ENCODE results near the gene PDZD2.
"Not testable (repeated sequence)": the region's sequence is repeated elsewhere in the genome, so short reads cannot be mapped to it uniquely, and the experiment has no call there.

The PDZD2 gene

DNA sequence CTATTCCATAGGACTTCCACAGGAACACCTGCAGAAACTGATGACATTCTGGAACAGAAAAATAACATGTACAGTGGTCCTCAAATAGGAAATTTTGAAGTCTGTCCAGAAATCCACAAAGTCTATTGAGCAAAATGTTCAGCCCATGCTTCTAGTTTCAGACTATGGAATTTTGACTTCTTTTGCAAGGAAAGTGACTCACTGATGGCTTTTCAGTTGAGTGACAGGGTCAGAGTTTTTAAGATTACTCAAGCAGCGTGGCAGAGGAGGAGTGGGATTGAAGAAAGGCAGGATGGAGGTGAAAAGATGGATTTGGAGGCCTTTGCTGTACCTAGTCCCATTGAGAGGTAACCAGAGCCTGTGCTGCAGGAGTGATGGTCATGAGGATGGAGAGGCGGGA is 383.7 kb downstream of the PDZD2 start:
- peaks cover 10% of the 10 kb centered on the region for H3K4me1 Mint-ChIP-seq (ENCODE audit: low read depth)
- H3K9me3 Mint-ChIP-seq: no peaks in the 10 kb centered on the region
- no peak overlapping the region for H3K27ac Mint-ChIP-seq
- H3K36me3 Mint-ChIP-seq (ENCODE audit: low read depth): no peaks in the 10 kb centered on the region
- H3K4me3 Mint-ChIP-seq: no peak overlapping the region
- no peaks in the 10 kb centered on the region for H3K27me3 Mint-ChIP-seq (ENCODE audit: low read depth)

DNA sequence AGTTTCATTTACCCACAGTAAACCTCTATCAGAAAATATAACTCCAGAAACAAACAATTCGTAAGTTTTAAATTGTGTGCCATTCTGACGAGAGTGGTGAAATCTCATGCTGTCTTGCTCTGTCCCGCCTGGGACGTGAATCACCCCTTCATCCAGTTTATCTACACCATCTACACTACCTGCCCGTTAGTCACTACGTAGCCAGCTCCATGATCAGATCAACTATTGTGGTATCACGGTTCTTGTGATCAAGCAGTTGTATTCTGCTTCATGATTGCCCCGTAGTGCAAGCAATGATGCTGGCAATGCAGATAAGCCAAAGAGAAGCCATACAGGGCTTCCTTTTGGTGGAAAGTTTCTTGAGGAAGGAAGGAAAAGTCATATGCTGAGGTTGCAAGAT is 384.9 kb downstream of the PDZD2 start:
- H3K27ac Mint-ChIP-seq: no peak overlapping the region
- H3K4me1 Mint-ChIP-seq (ENCODE audit: low read depth): peaks cover 2% of the 10 kb centered on the region
- no peaks in the 10 kb centered on the region for H3K9me3 Mint-ChIP-seq
- H3K36me3 Mint-ChIP-seq (ENCODE audit: low read depth): no peaks in the 10 kb centered on the region
- H3K27me3 Mint-ChIP-seq (ENCODE audit: low read depth): no peaks in the 10 kb centered on the region
- no peak overlapping the region for H3K4me3 Mint-ChIP-seq

DNA sequence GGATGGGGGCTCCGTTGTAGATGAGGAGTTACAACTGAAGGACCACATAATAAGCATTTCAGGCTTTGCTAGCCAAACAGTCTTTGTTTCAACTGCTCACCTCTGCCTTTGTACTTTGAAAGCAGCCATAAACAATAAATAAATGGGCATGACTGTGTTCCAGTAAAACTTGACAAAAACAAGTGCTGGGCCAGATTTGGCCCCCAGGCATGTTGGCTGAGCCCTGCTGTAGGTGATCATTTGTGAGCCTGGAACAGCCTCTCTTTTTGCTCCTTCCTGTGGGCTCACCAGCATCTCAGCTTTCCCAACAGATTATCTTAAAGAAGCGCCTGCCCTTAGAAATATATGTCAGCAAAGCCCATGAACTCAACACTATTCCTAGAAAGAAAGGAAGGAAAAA is 385.8 kb downstream of the PDZD2 start:
- Mint-ChIP-seq H3K36me3 (ENCODE audit: low read depth) (no peaks in the 10 kb centered on the region), H3K27ac (no peak overlapping the region), H3K27me3 (ENCODE audit: low read depth) (no peaks in the 10 kb centered on the region), H3K4me3 (no peak overlapping the region), H3K4me1 (ENCODE audit: low read depth) (peaks cover under 1% of the 10 kb centered on the region), H3K9me3 (no peaks in the 10 kb centered on the region)

DNA sequence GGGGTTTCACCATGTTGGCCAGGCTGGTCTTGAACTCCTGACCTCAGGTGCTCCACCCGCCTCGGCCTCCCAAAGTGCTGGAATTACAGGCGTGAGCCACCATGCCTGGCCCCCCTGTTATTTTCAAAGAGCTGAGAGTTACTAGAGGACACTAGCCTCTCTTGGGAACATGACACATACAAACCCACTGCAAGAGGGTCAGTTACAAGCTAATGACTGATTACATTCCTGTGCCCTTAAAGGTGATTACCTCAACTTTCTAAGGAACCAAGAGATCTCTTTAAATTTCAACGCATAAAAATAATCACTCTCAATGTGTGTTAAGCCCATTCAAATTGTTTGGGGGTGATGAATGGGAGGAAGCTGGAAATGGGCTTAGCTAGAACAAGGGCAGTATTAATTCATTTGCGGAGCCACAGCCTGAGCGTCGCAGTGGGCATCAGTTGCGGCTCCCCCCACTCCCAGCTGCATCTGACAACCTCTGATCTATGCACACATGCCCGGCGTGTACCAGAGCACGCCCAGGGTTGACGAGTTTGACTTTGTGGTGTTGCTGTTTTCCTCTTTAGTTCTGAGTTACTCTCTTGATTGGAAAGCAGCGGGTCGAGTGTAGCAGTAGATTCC is 388.3 kb downstream of the PDZD2 start:
- Mint-ChIP-seq H3K9me3 (no peaks in the 10 kb centered on the region), H3K4me1 (ENCODE audit: low read depth) (no peaks in the 10 kb centered on the region), H3K4me3 (no peak overlapping the region), H3K27ac (no peak overlapping the region), H3K36me3 (ENCODE audit: low read depth) (no peaks in the 10 kb centered on the region), H3K27me3 (ENCODE audit: low read depth) (no peaks in the 10 kb centered on the region)

DNA sequence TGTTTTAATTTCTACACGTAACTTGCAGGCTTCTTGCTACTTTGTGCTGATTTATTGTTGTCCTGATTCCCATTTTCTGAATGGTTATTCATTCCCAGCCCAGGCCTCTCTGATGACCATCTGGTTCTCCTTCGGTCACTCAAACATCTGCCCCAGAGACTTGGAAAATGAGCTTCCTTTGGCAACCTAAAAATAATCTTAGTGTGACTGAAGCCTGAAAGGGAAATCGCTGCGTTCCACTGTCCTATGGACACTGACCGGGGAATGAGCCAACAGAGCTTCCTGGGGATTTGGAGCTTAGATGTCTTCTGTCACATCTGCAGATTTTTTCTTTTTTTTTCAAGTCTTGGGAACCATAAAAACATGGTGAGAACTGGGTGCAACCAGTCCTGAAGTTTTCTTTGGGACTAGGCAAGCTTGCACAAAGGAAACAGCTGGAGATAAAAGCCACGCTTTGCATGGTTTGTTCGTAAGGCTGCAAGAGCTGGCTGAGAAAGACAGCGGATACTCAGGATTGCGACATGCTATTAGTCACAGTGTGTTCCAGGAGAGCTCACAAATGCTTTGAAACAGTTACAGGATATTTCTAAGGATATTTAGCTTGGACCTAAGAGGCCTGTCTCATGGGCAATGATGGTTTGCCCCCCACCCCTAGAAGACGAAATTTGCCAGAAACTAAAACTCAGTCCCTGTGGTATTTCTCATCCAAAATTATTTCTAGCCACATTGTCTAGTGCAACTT is 389.0 kb downstream of the PDZD2 start:
- Mint-ChIP-seq H3K4me3 (no peak overlapping the region), H3K27ac (no peak overlapping the region), H3K9me3 (no peaks in the 10 kb centered on the region), H3K27me3 (ENCODE audit: low read depth) (no peaks in the 10 kb centered on the region), H3K36me3 (ENCODE audit: low read depth) (no peaks in the 10 kb centered on the region), H3K4me1 (ENCODE audit: low read depth) (no peaks in the 10 kb centered on the region)

DNA sequence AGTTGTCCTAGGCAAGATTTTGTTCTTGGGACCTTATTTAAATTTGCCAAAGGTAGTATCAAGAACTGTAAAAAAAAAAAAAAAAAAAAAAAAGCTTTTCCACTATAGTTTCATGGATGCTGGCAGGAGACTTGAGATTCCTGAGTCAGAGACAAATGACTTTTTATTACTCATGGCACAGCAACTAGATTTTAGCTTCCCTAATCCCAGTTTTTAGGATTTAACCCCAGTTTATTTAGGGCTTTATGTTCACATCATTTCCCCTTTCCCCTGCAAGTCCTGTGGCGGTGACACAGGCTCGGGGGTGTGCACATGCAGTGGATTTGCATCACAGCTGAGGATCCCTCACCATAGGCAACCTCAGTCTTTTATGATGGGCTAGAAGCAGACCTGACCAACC is 390.3 kb downstream of the PDZD2 start:
- Mint-ChIP-seq H3K9me3 (no peaks in the 10 kb centered on the region), H3K4me3 (no peak overlapping the region), H3K27ac (no peak overlapping the region), H3K27me3 (ENCODE audit: low read depth) (no peaks in the 10 kb centered on the region), H3K4me1 (ENCODE audit: low read depth) (peaks cover 7% of the 10 kb centered on the region), H3K36me3 (ENCODE audit: low read depth) (no peaks in the 10 kb centered on the region)

DNA sequence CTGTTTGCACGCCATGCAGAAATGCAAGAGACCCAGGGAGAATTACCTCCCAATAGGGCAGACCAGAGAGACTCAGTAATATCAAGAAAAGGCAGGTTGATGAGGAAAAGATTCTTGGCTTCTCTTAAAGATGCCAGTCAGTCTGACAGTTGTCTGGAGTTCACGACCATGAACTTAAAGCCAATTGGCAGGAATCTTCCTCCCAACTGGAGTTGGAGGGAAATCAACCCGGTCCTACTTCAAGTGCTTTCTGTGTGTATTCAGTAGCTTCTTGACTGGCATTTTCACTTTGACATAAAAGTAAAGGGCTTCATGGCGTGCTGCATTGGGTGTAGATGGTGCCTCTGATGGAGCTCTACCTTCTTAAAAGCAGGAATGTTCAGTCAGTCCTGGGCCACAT is 390.9 kb downstream of the PDZD2 start:
- H3K4me3 Mint-ChIP-seq: no peak overlapping the region
- H3K9me3 Mint-ChIP-seq: no peaks in the 10 kb centered on the region
- H3K36me3 Mint-ChIP-seq (ENCODE audit: low read depth): no peaks in the 10 kb centered on the region
- H3K4me1 Mint-ChIP-seq (ENCODE audit: low read depth): peaks cover 7% of the 10 kb centered on the region
- no peak overlapping the region for H3K27ac Mint-ChIP-seq
- H3K27me3 Mint-ChIP-seq (ENCODE audit: low read depth): no peaks in the 10 kb centered on the region

DNA sequence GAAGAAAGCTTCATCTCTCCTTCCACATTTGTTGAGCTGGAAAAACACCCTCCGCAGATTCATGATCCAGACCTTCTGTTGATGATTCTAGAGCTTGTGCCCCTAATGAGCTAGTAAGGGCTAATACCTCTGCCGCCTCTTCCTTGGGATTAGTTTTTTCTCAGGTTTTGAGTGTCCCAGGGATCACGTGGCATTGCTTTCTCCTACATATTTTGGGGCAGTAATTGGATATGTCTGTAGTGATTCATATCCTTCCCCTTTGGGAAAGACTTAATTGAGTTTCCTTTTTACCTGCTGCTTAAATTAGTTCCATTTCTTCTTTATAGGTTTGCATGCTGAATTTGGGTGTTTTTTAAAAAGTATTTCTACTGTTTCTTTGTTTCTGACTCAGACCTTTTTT is 391.3 kb downstream of the PDZD2 start:
- Mint-ChIP-seq H3K36me3 (ENCODE audit: low read depth) (no peaks in the 10 kb centered on the region), H3K27ac (no peak overlapping the region), H3K4me1 (ENCODE audit: low read depth) (peaks cover 7% of the 10 kb centered on the region), H3K4me3 (no peak overlapping the region), H3K27me3 (ENCODE audit: low read depth) (no peaks in the 10 kb centered on the region), H3K9me3 (no peaks in the 10 kb centered on the region)

DNA sequence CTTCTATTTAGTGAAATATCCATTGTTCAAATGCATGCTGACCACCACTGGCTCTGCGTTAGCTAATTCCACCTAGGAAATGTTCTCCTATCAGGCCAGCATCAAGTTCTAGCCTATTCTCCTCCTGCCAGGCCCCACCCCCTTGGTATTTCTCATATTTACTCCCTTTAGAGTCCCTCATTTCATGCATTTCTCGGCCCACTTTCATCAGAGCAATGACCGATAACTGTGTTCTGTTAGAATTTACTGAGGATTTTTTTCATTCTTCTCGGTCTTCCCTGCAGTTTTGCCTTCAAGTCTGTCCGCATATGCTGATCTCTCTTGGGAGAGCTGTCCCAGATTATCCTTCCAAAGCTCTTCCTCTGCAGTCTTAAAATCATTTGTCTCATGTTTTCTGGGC is 391.8 kb downstream of the PDZD2 start:
- no peak overlapping the region for H3K27ac Mint-ChIP-seq
- H3K9me3 Mint-ChIP-seq: no peaks in the 10 kb centered on the region
- H3K27me3 Mint-ChIP-seq (ENCODE audit: low read depth): no peaks in the 10 kb centered on the region
- H3K36me3 Mint-ChIP-seq (ENCODE audit: low read depth): no peaks in the 10 kb centered on the region
- peaks cover 7% of the 10 kb centered on the region for H3K4me1 Mint-ChIP-seq (ENCODE audit: low read depth)
- no peak overlapping the region for H3K4me3 Mint-ChIP-seq

DNA sequence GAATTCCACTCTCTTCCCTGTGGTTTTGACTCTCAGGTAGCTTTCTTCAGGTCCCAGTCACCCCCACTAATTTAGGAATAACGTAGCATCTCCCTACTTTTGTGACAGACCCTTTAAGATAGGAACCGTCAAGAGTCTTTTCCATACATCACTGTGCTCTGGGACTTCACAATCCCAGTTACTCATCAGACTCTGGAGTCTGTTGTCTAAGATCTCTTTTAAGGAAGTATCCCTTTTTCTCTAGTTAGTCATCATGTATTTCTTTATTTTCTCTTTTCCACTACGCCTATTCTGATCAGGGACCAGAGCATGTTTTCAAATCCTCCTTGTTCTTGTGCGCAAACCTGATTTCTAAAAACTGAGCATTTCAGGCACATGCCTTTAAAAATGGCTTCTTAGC is 392.2 kb downstream of the PDZD2 start:
- Mint-ChIP-seq H3K36me3 (ENCODE audit: low read depth) (no peaks in the 10 kb centered on the region), H3K27me3 (ENCODE audit: low read depth) (no peaks in the 10 kb centered on the region), H3K4me1 (ENCODE audit: low read depth) (peaks cover 7% of the 10 kb centered on the region), H3K4me3 (no peak overlapping the region), H3K27ac (no peak overlapping the region), H3K9me3 (no peaks in the 10 kb centered on the region)

DNA sequence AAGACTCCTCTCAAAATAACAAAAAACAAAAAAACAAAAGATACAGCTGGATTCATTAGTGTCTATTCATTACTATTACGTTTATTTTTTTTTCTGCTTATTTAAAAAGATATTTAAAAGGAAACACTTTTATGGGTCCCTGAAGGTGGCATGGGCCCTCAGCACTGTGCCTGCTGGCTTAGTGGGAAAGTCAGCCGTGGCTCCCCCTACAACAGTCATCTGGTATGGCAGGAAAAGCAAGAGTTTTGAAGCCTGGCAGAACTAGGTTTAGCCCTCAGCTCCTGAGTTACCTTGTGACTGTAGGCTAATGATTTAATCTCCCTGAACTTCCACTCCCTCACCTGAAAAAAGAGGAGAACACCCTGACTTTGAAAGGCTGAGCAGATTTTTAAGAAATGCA is 399.6 kb downstream of the PDZD2 start:
- Mint-ChIP-seq H3K27ac (no peak overlapping the region), H3K36me3 (ENCODE audit: low read depth) (no peaks in the 10 kb centered on the region), H3K4me1 (ENCODE audit: low read depth) (peaks cover 2% of the 10 kb centered on the region)

DNA sequence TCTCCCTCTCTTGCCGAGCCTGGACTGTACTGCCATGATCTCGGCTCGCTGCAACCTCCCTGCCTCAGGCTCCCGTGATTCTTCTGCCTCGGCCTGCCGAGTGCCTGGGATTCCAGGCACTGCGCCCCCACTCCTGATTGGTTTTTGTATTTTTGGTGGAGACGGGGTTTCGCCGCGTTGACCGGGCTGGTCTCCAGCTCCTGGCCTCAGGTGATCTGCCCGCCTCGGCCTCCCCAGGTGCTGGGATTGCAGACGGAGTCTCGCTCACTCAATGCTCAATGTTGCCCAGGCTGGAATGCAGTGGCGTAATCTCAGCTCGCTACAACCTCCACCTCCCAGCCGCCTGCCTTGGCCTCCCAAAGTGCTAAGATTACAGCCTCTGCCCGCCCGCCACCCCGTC is 400.2 kb downstream of the PDZD2 start:
- H3K4me3 Mint-ChIP-seq; H3K4me1 Mint-ChIP-seq (ENCODE audit: low read depth); H3K27ac Mint-ChIP-seq; H3K36me3 Mint-ChIP-seq (ENCODE audit: low read depth); H3K9me3 Mint-ChIP-seq; H3K27me3 Mint-ChIP-seq (ENCODE audit: low read depth): not testable (repeated sequence)

More for the DNA sequence above, 399.6 kb downstream of the PDZD2 start:
- Mint-ChIP-seq H3K9me3 (no peaks in the 10 kb centered on the region), H3K4me3 (no peak overlapping the region), H3K27me3 (ENCODE audit: low read depth) (no peaks in the 10 kb centered on the region)

DNA sequence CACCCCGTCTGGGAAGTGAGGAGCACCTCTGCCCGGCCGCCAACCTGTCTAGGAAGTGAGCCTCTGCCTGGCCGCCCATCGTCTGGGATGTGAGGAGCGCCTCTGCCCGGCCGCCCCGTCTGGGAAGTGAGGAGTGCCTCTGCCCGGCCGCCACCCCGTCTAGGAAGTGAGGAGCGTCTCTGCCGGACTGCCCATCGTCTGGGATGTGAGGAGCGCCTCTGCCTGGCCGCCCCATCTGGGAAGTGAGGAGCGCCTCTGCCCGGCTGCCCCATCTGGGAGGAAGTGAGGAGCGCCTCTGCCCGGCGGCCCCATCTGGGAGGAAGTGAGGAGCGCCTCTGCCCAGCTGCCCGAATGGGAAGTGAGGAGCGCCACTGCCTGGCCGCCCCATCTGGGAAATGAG is 400.7 kb downstream of the PDZD2 start:
- H3K4me1 Mint-ChIP-seq (ENCODE audit: low read depth); H3K36me3 Mint-ChIP-seq (ENCODE audit: low read depth); H3K9me3 Mint-ChIP-seq; H3K27ac Mint-ChIP-seq; H3K4me3 Mint-ChIP-seq; H3K27me3 Mint-ChIP-seq (ENCODE audit: low read depth): not testable (repeated sequence)

DNA sequence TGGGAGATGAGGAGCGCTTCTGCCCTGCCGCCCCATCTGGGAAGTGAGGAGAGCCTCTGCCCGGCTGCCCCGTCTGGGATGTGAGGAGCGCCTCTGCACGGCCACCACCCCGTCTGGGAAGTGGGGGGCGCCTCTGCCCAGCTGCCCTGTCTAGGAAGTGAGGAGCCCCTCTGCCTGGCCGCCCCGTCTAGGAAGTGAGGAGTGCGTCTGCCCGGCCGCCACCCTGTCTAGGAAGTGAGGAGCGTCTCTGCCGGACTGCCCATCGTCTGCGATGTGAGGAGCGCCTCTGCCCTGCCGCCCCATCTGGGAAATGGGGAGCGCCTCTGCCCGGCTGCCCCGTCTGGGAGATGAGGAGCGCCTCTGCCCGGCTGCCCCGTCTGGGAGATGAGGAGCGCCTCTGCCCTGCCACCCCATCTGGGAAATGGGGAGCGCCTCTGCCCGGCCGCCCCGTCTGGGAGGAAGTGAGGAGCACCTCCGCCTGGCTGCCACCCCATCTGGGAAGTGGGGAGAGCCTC is 401.3 kb downstream of the PDZD2 start:
- not testable (repeated sequence) for H3K27ac Mint-ChIP-seq

DNA sequence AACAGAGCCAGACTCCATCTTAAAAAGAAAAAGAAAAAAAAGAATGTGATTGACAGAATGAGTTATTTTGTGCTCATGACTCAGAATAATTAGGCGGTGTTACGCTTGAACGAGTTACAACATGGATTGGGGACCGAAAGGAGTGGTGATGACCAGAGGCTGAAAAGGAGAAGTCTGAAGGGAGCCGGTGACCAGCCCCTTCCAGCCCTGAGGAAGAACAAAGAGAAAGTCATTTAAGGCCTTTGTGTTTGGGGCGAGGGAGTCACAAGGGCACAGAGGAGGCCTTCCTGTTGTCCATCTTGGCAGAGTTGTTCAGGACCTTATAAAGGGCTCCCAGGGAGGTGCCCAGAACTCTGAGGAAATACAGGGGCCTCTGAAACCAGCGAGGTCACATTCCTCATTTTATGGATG is 403.6 kb downstream of the PDZD2 start:
- H3K27ac Mint-ChIP-seq: no peak overlapping the region
- H3K4me1 Mint-ChIP-seq (ENCODE audit: low read depth): no peaks in the 10 kb centered on the region
- peaks cover 6% of the 10 kb centered on the region for H3K27me3 Mint-ChIP-seq (ENCODE audit: low read depth)
- no peak overlapping the region for H3K4me3 Mint-ChIP-seq
- no peaks in the 10 kb centered on the region for H3K9me3 Mint-ChIP-seq
- H3K36me3 Mint-ChIP-seq (ENCODE audit: low read depth): no peaks in the 10 kb centered on the region

More for the DNA sequence above, 401.3 kb downstream of the PDZD2 start:
- H3K4me1 Mint-ChIP-seq (ENCODE audit: low read depth); H3K27me3 Mint-ChIP-seq (ENCODE audit: low read depth); H3K9me3 Mint-ChIP-seq; H3K4me3 Mint-ChIP-seq; H3K36me3 Mint-ChIP-seq (ENCODE audit: low read depth): not testable (repeated sequence)
